GM18951 (cell line): ENCODE results near the gene PATE2.

ENCODE experiments used
- POLR2A ChIP-seq: IDR thresholded peaks from 4 replicates; pipeline ENCODE4 v1.6.1; 2011; ENCODE audit warnings: mild to moderate bottlenecking; ENCODE audit not compliant: insufficient read length, insufficient read depth; ENCODE audit errors: extremely low read depth
- in situ Hi-C: fragments of 300-500 bp; cut with MboI; formaldehyde crosslinking; loops from one replicate; pipeline ENCODE4 v1.12.0; 2022; ENCODE audit warnings: low sequenced_read_pairs, mixed read lengths, inconsistent platforms; ENCODE audit not compliant: unreplicated experiment

The PATE2 gene

DNA sequence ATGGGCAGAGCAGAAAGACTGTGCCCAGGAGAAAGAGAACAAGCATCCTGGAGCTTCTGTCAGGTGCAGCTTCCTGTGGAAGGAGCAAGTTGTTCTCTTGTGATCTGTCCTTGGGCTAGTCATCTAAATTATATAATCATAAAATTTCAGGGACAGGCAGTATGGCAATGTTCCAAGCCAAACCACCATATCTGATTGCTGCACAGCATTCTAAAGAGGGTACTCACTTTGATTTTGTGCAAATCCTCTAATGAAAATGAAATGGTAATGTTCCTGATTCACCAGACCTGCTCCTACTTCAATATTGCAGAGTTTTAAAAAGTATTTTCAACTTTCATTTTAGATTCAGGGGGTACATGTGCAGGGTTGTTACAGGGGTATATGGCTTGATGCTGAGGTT, at the start of gene PATE2:
Gene PATE2, minus strand, starts transcription at position 101 of the 400 bp plus-strand sequence. Its CDS starts 55 bp downstream, at position 46.
- in situ Hi-C loops = no loop called here
- no peak for TF ChIP-seq POLR2A

DNA sequence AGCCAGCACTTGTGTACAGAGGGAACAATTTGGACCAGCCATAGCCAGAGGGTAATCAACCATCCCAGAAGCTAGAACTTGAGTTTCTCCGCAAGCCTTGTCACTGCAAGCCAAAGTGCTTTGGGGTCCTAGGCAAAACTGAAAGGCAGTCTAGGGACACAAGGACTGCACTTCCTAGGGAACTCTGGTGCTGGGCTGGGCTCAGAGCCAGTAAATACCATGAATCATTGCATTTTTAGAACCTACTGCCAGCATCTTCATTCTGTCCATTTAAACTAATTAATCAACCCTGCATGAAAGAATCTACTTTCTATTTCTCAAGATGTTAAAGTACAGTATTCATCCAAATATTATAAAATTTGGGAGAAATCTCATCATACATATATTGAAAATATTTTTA, 29.3 kb upstream of the PATE2 start:
- in situ Hi-C loops = no loop called here
- TF ChIP-seq POLR2A = no peak

DNA sequence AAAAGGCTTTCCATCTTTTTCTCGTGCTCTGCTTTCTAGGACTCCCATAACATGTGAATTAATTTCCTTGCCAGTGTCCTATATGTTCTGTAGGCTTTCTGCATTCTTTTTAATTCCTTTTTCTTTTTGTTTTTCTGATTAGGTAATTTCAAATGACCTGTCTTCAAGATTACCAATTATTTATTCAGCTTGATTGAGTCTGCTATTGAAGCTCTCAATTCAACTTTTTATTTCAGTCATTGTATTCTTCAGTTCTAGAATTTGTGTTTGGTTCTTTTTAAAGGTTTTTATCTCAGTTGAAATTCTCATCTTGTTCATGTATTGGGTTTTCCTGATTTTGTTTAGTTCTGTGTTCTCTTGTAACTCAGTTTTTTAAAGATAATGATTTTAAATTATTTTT, 23.8 kb upstream of the PATE2 start:
- TF ChIP-seq POLR2A = no peak
- in situ Hi-C loops = no loop called here

DNA sequence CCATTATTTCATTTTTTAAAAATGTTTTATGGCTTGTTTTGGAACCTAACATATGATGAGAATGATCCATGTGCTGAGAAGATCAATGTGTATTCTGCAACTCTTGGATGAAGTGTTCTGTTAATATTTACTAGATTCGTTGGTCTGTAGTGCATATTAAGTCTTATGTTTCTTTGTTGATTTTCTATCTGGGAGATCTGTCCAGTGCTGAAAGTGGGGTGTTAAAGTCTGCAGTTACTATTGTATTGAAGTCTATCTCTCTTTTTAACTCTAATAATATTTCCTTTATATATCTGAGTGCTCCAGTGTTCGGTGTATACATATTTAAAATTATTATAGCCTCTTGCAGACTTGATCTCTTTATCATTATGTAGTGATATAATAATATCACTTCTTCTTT, 21.2 kb upstream of the PATE2 start:
- no peak for TF ChIP-seq POLR2A
- in situ Hi-C loops = no loop called here

GRCh38 chr11:125797641-125798040, 19.0 kb upstream of the PATE2 start:
- no peak for TF ChIP-seq POLR2A
- in situ Hi-C loops = no loop called here

DNA sequence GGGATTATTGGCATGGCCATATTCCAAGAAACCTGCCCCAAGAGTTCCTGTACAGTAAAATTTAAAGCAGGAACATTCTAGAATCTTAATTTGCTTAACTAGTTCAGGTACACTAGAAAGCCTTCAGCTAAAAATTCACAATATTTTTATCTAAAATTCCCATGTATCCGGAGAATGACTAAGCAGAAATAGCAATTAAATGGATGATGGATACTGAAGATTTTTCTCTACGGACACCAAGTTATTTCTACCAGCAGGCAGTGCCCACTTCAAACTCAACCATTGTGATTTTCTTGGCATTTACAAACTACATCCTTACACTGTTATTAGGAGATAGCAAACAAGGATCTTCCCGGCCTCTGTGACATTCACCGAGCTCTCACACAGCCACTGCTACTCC, 12.2 kb upstream of the PATE2 start:
- TF ChIP-seq POLR2A = no peak
- in situ Hi-C loops = no loop called here

DNA sequence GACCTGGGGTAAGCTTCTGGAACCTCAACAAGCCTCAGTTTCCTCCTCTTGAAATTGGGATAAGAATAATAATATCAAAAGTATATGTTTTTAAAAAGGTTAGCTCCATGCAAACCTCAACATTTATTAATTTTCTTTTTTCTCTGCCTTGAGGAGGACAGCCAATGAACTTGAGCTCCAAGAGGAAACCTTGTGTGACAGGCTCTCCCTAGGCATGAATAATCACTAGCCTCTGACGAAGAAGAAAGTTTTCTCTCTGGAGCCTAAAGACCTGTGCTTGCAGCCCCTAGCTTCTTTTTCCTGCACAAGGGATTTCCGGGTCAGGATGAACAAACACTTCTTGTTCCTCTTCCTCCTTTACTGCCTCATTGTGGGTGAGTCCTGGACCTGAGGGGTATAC, 9.2 kb upstream of the PATE2 start, which contains the start of gene PATE3:
Gene PATE3, plus strand, starts transcription at position 301 of the 400 bp plus-strand sequence. Its CDS starts 25 bp downstream, at position 326.
- in situ Hi-C loops = no loop called here
- no peak for TF ChIP-seq POLR2A

- in situ Hi-C loops = no loop called here
- TF ChIP-seq POLR2A = no peak
These were observed 6.0 kb upstream of the PATE2 start for GRCh38 chr11:125784678-125785077.

- in situ Hi-C loops = no loop called here
- TF ChIP-seq POLR2A = no peak
These were observed 1.3 kb downstream of the PATE2 start for GRCh38 chr11:125777309-125777708.

DNA sequence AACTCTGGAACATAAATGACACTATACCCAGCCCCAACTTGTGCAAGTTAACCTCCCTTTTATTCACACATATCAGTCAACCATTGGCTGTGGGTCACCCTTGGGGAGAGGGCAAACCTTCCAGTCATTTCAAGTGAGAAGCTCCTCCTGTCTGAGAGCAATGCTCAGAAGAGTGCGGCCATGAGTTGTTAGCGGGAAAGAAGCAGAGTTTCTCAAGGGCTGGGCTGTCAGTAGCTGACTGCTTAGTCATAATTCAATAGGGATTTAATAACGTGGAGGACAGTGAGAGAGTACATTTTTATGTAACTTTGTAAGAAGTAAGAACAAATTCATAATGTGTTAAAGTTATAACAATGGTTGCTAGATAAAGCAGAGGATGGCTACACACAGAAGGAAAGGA, 5.1 kb downstream of the PATE2 start:
- no peak for TF ChIP-seq POLR2A
- in situ Hi-C loops = no loop called here

DNA sequence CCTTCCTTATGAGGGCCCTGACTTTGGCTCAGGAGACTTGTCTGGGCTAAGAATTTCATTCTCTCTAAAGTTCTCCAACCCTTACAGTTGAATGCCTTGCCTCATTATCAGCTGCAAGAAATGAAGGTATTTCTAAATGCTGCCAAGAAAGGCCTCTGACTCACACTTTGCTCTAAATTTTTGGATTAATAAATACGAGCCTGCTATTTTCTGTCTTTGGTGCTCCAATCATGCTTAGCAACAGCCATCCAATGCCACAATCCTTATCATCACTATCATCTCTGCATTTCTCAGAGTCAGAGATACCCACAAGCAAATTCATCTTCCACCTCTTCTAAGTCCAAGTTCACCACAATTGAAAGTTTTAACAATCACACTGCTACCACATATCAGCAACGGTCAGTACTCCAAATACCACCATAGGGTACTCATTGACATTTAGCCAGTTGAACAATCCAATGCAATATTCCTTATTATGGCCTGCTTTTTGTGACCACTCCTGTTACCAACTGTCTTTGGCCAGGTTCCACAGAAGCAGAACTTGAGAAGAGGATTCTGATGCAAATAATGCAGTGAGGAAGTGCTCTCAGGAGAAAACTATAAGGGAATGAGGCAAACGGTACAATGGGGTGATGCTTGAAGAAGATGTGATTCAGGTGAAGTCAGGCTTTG, 5.7 kb downstream of the PATE2 start:
- no peak for TF ChIP-seq POLR2A
- in situ Hi-C loops = no loop called here

GRCh38 chr11:125770583-125770982, 8.0 kb downstream of the PATE2 start:
- in situ Hi-C loops = no loop called here
- TF ChIP-seq POLR2A = no peak

DNA sequence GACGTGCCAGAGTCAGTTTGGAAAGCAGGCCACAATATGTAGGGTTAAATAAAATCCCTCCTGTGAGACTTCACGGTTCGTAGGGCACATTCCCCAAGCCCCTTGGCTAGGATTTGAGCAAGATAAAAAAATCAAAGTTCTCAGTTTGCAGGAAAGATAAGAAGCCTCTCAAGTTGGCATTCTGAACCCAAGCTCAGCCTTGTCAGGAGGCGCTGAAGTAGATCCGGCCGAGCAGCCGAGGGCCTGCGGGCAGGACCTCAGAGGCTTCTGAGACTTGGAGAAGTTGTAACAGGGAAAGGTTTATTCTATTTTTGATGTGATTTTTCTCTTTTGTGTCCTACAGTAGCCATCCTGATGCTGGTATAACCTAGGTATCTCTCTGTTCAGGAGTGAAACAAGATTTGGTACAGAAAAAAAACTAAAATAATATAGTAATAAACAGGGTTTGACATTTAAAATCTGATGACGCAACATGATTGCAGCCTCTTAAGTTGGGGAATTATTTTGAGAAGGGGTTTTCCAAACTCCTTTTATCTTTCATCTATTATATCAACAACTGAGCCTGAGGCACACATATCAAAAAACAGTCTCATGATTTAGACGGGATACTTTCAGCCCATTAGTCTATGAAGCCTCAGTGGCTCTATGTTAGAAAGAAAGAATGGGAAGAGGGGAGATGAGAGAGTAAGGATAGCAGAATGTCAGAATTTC, 10.1 kb downstream of the PATE2 start:
- in situ Hi-C loops = no loop called here
- TF ChIP-seq POLR2A = no peak

- no peak for TF ChIP-seq POLR2A
- in situ Hi-C loops = no loop called here
These were observed 12.4 kb downstream of the PATE2 start for GRCh38 chr11:125766251-125766650.

GRCh38 chr11:125763483-125763882, 15.1 kb downstream of the PATE2 start:
- no peak for TF ChIP-seq POLR2A
- in situ Hi-C loops = no loop called here

GRCh38 chr11:125762445-125762844, 16.2 kb downstream of the PATE2 start:
- in situ Hi-C loops = no loop called here

More at GRCh38 chr11:125762445-125762844, 16.2 kb downstream of the PATE2 start:
- no peak for TF ChIP-seq POLR2A
